ENCODE results near the gene KIF4A.
A peak's percentile ranks its signal among the peaks of the same experiment; 100 is the strongest.
"Not testable (repeated sequence)": the region's sequence is repeated elsewhere in the genome, so short reads cannot be mapped to it uniquely, and the experiment has no call there.

Gene KIF4A, protein sequence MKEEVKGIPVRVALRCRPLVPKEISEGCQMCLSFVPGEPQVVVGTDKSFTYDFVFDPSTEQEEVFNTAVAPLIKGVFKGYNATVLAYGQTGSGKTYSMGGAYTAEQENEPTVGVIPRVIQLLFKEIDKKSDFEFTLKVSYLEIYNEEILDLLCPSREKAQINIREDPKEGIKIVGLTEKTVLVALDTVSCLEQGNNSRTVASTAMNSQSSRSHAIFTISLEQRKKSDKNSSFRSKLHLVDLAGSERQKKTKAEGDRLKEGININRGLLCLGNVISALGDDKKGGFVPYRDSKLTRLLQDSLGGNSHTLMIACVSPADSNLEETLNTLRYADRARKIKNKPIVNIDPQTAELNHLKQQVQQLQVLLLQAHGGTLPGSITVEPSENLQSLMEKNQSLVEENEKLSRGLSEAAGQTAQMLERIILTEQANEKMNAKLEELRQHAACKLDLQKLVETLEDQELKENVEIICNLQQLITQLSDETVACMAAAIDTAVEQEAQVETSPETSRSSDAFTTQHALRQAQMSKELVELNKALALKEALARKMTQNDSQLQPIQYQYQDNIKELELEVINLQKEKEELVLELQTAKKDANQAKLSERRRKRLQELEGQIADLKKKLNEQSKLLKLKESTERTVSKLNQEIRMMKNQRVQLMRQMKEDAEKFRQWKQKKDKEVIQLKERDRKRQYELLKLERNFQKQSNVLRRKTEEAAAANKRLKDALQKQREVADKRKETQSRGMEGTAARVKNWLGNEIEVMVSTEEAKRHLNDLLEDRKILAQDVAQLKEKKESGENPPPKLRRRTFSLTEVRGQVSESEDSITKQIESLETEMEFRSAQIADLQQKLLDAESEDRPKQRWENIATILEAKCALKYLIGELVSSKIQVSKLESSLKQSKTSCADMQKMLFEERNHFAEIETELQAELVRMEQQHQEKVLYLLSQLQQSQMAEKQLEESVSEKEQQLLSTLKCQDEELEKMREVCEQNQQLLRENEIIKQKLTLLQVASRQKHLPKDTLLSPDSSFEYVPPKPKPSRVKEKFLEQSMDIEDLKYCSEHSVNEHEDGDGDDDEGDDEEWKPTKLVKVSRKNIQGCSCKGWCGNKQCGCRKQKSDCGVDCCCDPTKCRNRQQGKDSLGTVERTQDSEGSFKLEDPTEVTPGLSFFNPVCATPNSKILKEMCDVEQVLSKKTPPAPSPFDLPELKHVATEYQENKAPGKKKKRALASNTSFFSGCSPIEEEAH

DNA sequence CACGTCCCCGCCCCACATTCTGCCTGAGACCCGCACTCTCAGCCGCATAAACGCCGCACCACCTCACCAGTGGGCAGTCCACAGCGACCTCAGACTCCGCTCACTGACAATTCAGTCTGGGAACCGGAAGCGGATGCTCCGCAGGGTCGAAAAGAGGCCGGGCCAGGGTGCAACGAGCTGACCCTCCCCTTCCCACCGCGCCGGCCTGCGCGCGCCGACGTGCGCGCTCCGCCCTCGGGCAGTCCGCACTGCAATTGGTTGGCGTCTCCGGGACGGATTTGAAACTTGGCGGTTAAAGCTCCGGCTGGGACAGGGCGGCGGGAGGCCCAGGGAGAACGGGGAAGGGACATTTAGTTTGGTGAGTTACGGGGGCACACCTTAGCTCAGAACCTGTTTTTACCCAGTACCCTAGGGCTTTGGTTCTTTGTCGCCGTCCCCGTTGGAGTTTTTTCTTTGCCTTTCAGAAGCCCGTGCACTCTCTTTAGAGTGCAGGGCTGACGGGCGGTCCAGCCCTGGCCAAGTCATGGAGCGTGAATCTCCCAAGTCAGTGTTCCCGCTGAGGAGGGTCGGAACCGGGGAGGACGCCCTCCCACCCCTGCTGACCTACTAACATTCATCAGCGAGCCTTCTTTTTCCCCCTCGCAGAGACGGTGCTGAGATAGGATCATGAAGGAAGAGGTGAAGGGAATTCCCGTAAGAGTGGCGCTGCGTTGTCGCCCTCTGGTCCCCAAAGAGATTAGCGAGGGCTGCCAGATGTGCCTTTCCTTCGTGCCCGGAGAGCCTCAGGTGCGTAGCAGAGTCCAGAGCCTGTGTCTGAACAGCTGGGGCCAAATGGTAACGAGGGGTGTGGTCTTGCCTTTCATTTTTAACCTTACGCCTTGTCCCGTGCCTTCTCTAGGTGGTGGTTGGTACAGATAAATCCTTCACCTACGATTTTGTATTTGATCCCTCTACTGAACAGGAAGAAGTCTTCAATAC, at the start of gene KIF4A, which contains the start of gene PDZD11:
KIF4A (plus strand) TSS at position 312 of the 978 bp plus-strand sequence; CDS start at position 667, 355 bp downstream.
PDZD11 (minus strand) TSS at position 135 of the 978 bp plus-strand sequence. CDS start 586 bp downstream, outside the sequence.
- peak; percentile 21 to 43 for DNase-seq

DNA sequence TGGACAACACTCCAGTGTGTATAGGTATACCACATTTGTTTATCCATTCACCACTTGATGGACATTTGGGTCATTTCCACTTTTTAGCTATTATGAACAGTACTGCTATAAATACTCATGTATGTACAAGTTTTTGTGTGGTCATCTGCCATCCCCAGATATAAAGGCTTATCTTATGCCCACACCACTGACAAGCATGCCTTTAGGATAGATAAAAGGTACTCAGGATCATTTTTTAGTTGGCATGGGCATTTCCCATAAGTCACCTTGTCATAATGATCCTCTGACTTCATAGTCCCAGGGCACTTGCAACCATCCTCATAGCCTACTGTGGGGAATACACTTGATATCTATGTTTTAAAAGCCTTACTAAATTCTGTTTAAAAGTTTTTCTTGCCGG, 49.2 kb upstream of the KIF4A start:
- DNase-seq = no peak

DNA sequence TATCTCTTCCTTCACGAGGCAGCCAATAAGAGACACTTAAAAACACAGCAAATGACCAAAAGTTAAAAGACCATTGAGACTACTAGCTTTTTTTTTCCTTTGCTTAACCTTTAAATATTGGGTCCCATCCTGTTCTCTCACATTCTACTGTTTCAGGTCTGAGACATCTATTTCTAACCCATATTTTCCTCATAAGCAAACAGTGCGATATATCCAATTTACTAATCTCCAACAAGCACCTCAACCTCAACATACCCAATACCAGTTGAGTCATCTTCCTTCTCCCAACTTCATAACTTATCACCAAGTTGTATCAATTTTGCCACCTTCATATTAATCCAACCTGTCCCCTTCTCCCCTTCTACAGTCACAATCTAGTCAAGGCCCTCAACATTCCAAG, 48.4 kb upstream of the KIF4A start:
- DNase-seq = no peak

DNA sequence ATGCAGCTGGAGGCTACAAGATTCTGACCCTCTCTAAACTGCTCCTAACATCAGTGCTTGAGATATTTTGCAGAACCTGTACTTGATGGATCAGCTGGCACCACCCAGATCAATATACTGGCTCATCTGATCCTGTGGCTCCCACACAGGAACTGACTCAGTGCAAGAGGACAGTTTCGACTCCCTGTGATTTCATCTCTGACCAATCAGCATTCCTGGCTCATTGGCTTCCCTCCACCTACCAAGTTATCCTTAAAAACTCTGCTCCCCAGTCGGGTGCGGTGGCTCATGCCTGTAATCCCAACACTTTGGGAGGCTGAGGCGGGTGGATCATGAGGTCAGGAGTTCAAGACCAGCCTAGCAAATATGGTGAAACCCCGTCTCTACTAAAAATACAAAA, 46.3 kb upstream of the KIF4A start:
- DNase-seq = not testable (repeated sequence)

DNA sequence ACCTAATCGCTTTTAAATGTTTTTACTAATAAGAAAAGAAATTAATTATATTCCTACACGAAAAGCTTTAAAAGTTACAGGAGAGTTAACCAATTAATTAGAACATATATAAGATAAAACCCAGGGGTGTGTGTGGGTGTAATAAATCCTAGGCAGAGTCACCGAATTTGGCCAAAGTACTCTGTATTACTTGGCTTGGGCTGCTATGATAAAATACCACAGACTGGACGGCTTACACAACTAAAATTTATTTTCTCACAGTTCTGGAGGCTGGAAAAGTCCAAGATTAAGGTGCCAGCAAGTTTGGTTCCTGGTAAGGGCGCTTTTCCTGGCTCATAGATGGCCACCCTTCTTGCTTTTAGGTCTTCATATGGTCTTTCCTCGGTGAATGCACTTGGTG, 45.0 kb upstream of the KIF4A start:
- no peak for DNase-seq

DNA sequence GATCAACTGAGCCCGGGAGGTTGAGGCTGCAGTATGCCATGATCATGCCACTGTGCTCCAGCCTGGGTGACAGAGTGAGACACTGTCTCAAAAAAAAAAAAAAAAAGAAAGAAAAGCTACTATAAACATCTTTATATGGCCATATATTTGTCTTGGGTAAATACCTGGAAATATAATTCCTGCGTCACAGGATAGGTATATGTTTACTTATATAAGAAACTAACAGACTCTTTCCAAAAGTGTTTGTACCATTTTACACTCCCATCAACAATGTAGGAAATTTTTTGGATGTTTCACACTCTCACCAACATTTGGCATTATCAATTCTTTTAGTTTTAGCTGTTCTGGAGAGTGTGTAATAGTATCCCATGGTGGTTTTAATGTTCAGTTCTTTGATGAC, 42.7 kb upstream of the KIF4A start:
- DNase-seq = no peak

DNA sequence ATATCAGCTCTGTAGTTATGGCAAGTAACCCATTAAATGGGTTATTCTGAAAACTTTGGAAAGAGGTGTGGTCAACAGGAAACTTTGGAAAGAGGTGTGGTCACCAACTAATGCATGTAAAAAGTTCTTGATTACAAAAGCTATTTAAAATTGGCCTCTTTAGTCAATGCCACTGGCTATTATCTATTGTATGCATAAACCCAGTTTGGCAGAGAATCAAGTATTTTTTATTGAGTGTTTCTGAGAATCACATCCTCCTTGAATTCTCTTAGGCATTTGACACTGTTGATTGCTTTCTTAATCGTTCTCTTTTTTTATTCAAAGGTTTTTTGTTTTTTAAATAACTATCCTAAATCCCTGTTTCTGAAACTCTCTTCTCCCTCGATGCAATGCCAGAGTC, 37.4 kb upstream of the KIF4A start:
- no peak for DNase-seq

DNA sequence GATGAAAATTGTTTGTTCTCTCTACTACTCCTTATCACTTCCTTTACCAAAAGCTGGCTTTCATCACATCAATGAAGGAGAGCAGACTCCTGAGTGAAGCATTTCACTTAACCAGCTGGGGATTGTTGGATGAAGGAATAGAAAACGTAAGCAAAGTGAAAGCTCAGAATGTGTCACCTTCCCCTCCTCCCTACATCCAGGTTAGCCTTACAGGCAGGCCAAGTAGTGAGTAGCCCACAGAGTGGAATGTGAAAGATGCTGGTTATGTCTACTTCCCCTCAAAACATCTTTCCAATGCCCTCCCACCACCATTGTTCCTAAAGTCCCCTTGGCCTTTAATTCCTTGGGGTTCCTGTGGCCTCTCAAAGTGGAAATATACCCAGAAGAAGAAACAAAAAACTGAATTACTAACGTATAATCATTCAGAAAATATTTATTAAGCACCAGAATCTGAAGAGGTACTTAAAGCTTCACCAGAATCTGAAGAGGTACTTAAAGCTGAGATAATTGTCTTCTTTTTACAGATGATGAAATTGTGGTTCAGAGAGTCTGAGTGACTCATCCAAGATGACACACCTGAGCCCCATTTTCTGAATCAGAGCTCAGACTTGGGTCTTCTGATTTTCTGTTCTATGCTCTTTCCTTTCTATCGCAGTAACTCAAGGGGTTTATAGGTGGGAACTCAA, 36.4 kb upstream of the KIF4A start:
- DNase-seq = no peak

DNA sequence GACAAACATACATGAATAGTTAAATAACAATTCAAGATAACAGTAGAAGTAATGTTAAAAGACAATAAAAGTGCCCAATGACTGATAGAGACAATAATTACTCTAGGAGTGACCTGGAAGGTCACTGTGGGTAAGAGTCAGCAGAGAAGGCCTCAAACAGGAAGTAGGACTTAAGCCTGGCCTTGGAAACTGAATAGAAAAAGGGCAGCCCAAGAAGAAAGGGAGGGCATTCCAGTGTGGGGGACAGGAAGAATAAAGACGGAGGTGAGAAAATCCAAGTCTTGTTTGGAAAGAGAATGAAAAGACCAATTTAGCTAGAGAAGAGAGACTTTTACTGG, 35.9 kb upstream of the KIF4A start:
- DNase-seq = no peak

DNA sequence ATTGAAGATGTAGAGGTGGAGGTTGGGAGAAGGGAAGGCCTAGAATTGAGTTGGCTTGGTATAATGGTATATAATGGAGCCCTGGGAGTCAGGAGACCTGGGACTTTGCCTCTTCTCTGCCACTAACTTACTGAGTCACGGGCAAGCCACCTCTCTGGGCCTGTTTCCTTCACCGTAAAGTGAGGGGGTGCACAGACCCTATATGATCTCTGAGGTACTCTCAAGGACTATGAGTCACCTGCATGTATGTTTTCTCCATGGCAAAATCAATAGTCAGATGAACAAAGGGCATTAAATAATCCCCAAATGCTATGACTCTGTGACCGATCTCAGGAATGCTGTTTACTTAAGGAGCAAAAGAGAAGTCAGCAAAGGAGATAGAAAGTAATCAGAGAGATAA, 35.0 kb upstream of the KIF4A start:
- no peak for DNase-seq

DNA sequence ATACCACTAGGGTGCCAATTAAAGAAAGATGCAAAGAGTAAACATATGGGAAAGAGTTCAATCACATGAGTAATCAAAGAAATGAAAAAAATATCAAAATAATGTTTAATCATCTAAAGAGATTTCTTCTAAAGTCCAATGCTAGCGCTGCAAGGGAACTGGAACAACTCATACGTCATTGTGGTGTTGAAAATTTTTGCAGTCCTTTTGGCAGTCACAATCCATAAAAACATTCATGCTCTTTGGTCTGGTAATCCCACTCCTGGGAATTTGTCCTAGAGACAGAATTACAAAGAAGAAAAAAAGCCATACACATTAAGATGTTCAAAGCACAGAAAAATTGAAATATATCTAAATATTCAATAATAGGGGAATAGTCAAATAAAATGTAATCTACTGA, 34.5 kb upstream of the KIF4A start:
- no peak for DNase-seq

DNA sequence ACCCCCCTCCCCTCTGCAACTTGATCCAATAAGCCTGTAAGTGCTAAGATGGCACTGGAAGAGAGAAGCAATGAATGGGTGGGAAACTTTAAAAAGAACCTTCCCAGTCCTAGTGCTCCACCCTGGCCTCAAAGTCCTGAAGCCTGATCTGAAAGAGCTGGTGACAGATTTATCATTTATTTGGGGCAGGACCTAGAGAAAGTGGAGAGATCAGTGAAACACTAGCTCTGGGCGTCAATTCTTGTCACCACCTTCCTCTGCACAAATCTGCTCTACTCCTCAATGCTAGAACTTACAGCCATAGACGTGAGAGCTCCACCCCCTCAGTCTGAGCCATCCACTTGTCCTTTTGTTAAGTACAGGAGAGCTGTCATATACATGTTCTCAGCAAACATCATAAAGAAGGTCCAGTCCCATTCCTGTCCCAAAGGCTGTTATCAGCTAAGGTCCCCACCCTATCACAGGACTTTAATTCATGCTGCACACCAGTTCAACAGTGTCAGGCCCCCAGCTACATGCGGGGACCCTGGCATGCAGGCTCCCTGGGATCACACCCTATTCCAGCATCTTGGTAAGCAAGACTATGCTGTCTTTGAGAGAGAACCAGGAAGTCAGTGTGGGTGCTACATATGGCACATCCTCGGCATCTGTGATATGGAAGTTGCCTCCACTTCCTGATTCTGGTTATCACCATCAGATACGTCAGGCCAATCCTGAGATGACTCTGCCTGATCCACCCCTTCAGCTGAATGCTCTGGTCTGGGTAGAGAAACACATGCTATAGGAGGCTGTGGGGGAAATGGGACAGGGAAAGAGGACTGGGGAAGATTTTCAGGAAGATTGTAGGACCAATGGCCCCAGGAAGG, 32.2 kb upstream of the KIF4A start:
- no peak for DNase-seq

DNA sequence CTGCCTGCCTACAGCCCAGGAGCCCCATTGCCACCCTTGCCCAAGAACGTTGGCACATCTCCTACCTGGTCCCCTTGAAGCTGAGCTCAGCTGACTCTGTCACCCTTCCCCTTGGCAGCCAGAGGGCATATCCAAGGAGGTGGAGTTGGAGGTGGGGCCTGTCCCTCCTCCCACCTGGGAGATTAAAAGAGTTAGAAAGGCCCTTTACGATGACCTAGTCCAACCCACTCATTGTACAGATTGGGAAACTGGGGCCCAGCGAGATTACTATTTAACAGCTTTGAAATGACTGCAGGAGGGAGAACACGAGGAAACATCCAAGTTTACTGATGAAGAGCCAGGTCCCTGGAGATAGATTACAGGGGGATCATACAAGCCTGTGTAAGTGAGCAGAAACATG, 29.8 kb upstream of the KIF4A start, which contains the start of gene P2RY4:
P2RY4 (minus strand) TSS at position 101 of the 400 bp plus-strand sequence. CDS start 580 bp downstream, outside the sequence.
- no peak for DNase-seq

DNA sequence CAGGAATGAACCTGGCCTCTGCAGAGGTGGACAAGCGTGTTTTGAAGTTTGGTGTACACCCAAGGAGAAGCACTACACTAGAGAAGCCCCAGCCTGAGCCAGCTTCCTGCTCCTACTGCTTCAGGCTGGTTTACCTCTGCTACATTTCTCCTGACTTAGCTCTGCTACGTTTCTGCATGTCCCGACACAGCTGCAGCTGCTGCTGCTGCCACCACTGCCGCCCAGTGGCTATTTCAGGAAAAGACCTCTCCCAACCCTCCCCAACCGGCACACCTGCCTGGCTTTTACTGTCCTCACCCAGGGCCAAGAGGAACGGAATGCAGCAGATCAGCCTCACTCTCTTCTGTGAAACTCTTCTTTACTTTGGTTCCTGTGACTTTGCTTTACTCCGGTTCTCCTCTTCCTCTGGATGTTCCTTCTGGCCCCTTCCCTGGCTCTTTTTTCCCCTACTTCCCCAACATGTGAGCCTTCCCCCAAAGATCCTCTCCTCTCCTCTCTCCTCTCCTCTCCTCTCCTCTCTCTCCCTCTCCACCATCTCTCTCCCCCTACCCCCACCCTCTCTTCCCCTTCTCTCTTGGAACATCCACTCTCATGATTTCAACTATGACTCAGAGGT, 26.8 kb upstream of the KIF4A start:
- no peak for DNase-seq

DNA sequence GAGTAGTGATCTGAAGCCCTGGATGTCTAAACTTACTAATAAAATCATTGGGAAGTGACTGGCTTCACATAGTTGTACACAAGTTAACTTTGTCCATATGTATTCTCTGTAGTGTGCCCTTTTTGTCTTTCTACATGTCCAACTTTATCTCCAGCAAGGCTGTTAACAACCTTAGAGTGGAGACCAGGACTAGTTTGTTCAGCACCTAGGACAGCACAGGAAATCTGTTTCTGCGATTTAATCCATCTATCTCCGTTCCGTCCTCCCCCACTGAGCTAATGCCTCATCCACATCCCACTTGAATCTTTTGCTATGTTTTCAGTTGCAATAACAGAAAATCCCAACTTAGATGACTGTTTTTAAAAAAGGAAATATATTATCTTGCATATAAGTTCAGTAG, 25.1 kb upstream of the KIF4A start:
- no peak for DNase-seq

DNA sequence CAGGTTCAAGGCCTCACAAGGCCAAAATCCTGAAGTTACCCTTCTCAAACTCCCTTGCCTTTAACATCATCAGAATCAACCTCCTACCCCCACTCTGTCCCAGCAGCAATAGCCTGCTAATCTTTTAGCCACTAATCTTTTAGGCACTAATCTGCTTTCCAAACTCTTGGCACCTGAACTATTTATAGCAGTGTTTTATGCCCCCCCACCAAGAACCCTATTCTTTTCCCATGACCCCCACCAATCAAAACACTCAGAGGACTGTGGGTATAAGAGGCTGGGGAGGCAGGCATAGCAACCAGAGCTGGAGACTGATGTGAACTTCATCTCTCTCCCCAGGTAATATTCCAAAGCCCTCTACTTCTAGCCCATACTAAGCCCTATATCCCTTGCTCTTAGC, 21.9 kb upstream of the KIF4A start, which contains the start of gene ARR3:
ARR3 (plus strand) TSS at position 301 of the 400 bp plus-strand sequence. CDS start 1,052 bp downstream, outside the sequence.
- no peak for DNase-seq

DNA sequence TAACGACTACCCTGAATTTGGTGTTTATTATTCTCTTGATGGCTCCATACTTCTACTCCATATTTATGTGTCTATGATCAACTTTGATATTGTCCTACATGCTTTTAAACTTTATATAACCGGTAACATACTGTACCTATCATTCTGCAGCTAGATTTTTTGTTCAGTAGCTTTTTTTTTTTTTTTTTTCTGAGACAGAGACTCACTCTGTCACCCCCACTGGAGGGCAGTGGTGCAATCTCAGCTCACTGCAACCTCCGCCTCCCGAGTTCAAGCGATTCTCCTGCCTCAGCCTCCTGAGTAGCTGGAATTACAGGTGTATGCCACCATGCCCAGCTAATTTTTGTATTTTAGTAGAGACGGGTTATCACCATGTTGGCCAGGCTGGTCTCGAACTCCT, 15.9 kb upstream of the KIF4A start:
- not testable (repeated sequence) for DNase-seq

DNA sequence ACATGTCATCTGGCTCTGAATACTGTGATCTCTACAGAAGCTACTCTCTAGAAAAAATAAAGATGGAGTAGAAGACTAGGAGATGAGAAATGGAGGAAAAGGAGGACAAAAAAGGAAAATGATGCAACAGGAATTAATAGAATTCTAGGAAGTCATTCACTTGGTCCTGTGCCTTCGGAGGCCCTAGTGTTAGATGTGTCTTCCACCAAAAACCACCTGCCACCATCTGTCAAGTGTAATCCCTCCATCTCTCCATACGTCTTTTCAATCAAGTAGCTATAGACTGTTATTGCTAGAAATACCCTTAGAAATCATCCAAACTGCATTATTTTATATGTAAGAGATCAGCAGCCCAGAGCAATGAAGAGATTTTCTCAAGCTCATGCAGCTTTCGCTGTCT, 10.8 kb upstream of the KIF4A start:
- no peak for DNase-seq

DNA sequence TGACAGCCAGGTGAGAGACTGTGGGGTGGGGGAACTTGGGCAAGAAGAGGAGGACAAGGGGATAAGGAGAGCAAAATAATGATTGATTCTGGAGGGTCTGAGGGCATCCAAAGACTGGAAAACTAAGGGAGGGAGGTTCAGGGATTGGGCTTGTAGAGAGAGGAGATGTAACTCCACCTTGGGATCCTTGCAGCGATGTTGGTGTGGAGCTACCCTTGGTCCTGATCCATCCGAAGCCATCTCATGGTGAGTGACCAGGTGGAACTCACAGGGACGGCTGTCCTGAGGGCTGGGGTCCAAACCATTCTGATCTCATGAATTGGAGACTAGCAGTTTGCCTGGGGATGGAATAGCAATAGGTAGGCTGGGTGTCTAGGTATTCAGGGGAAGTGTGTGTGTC, 9.3 kb upstream of the KIF4A start:
- DNase-seq = no peak

DNA sequence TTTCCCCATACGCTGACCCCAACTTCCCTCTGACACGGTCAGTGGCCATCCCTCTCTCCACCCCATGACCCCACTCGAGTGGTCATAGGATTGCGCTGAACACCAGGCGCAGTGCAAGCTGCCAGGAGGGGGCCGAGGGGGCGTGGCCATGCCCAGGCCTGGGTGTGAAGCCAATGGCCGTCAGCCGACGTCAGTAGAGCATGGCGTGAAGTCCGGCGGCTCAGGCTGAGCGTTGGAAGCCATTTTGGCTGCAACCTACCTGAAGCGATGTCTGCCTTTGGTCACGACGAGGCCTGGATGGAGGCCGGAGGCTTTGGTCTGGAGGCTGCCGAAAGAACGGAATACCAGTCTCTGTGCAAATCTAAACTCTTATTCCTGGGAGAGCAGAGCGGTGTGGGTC, 8.0 kb upstream of the KIF4A start, which contains the start of gene RAB41:
RAB41 (plus strand) TSS at position 222 of the 400 bp plus-strand sequence; CDS start at position 268, 46 bp downstream.
- DNase-seq = no peak
